Measurements from ENCODE around the gene CFB. TPM values are rescaled to one million over a fixed set of nuclear protein-coding genes. Genes with fewer than 3 reads are reported as not detected.
A peak's percentile ranks its signal among the peaks of the same experiment; 100 is the strongest.

Gene CFB
- total and polyA plus RNA-seq, 9 of the 15 experiments (the other 6 are each of a cell fraction or from before 2014, with no cell fraction given) = 0.08 to 0.91 (median 0.22) TPM; not detected in 4

DNA sequence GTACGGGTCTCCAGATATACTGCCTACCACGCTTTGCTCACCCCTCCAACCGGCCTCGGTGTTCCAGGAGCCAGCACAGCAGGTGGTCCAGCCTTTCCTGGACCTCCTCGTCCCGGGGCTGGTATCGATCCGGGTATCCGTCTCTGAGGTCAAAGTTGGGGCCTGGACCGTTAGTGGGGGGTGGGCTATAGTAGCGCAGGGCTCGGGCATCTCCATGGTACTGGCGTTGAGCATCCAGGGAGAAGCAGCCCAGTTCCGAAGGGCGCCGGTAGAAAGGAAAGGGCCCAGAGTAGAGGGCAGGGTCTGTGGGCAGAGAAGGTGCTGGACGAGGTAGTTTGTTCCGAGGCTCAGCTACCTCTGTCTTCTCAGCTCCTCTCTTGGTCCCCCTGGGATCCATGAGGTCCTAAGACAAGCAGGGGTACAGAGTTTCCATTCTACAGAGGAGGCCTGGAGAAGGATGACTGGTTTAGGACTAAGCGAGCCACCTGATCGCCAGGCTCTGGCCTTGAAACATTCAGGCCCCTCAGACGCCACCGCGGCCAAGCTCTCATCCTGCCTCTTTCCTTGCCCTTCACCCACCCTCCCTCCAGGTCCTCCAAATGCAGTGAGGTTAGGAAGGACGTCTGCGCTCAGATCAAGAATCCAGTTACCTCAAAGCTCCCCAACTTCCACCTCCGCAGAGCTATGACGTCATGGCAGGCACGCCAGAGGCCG lies 25.5 kb downstream of the CFB start (continued):
- TF ChIP-seq ARID3B (CRISPR knock-in tag; IDR thresholded peaks at IDR 0.05; ENCODE audit: borderline replicate concordance) = no peak
- 0 out of 2 replicates have a peak, but pooled peaks have one; percentile 25 for TF ChIP-seq ZNF518B (CRISPR knock-in tag; IDR thresholded peaks at IDR 0.05)
